HG03520 (cell line): ENCODE results near the gene VWA8.
"Not testable (repeated sequence)": the region's sequence is repeated elsewhere in the genome, so short reads cannot be mapped to it uniquely, and the experiment has no call there.

ENCODE experiments used
- ATAC-seq: cut with Tn5 transposase; IDR thresholded peaks from one replicate; pipeline ENCODE4 v1.9.1; 2021; ENCODE audit warnings: mild to moderate bottlenecking, moderate library complexity; ENCODE audit not compliant: unreplicated experiment

Gene VWA8

DNA sequence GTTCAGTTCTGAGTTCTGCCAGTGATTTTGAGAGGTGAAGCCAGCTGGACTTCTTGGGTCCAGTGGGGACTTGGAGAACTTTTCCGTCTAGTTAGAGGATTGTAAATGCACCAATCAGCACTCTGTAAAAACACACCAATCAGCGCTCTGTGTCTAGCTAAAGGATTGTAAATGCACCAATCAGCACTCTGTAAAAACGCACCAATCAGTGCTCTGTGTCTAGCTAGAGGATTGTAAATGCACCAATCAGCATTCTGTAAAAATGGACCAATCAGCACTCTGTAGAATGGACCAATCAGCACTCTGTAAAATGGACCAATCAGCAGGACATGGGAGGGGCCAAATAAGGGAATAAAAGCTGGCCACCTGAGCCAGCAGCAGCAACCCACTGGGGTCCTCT is 418.1 kb downstream of the VWA8 start:
- ATAC-seq: not testable (repeated sequence)

DNA sequence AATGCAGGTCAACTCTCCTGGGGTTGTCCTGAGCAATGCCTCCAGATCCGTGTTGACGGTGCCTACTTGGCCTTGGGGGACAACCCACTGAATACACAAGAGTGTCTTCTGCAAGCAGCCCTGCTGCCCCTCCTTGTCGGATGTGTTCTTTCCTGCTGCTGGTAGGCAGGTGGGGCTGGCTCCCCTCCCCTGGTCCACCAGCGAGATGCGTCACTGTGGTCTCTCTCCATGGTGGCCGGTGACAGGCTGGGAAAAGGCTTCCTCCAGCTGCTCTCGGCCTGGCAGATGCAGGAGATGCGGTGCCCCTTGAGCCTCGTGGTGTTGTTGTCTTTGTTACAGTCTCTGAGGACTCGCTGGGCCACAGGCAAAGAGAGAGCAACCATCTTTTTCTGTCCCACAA is 418.6 kb downstream of the VWA8 start:
- no peak for ATAC-seq

DNA sequence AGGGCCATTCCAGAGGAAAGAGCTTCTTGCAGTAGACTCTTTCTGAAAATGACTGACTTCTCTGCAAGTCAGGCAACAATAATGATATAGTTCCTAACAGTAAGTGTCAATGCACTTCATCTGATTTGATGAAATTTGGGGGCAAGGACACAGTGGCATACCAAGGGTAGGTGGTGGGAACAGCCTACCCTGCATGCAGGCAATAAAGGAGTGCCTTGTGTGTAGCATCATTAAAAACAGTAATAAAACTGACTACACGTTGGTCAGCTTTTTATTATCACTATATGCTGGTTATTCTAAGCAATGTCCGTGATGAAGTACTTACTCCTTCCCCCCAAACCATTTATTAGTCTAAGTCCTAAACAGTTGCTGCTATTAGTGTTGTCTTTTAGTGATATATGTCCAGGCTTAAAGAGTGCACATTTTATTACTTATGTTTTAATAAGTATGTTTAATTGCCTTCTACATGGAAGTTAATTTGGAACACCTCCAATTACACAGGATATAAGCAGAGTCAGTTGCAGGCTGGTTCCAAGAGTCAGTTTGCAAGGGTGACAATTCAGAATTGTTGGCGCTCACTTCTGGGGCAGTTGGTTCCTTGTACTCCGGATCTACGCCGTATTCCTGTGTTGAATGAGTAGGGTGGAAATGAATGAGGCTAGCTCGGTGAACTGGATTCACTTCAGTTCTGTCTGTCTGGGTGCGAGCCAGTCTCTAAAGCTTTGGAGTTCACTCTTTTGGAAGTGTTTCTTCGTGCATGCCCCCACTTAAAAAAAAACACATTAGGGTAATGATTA is 419.6 kb downstream of the VWA8 start:
- no peak for ATAC-seq

DNA sequence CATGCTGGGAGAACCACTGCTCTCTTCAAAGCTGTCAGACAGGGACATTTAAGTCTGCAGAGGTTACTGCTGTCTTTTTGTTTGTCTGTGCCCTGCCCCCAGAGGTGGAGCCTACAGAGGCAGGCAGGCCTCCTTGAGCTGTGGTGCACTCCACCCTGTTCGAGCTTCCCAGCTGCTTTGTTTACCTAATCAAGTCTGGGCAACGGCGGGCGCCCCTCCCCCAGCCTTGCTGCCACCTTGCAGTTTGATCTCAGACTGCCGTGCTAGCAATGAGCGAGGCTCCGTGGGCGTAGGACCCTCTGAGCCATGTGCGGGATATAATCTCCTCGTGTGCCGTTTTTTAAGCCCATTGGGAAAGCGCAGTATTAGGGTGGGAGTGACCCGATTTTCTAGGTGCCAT is 420.7 kb downstream of the VWA8 start:
- not testable (repeated sequence) for ATAC-seq

DNA sequence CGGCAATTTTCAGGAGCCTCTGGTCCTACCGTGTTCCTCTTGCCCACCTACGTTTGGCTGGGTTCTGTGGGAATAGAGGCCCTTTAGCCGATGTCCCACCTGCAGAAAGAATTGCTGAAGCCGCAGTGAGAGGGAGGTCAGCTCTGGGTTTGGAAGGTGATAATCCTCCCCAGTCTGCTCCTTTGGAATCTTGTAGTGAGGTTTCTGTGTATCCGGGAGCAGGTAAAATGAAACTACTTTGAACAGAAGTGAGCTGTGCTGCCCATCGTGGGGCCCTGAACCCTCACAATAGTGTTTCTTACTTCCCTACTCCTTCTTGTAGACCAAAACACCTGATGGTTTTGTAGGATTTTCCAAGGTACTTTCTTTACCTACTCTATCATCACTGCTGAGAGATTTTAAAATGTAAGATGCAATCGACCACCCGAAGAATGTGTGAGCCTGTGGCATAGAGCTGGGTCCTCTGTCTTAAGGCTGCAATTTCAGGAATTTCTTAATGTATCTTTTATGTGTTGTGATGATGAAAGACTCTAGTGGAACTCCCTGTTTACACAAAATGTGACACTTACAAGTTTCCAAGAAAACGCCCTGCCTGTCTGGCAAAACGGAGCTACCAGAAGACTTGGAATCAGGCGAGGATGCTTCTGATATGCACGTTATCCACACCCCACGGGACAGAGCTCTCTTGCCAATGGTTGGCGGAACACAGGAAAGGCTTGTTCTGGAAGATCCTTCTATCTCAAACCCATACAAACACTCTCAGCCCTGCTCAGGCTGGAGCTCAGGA is 427.4 kb downstream of the VWA8 start:
- no peak for ATAC-seq

DNA sequence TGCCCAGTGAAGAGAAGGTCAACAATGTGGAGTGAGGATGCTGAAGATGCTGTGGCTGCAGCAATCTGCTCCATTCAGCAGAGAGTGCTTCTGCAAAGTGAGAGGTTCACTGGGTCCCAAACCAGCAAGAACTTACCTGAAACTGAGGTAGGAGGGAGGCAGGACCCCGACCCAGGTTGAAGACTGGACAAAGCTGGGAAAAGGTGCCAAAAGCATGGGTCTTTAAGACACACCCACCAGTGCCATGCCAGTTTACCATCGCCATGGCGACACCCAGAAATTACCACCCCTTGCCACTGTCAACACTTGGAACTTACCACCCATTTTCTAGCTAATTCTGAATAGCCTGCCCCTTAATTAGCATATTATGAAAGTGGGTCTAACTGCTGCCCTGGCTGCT is 432.9 kb downstream of the VWA8 start:
- no peak for ATAC-seq

DNA sequence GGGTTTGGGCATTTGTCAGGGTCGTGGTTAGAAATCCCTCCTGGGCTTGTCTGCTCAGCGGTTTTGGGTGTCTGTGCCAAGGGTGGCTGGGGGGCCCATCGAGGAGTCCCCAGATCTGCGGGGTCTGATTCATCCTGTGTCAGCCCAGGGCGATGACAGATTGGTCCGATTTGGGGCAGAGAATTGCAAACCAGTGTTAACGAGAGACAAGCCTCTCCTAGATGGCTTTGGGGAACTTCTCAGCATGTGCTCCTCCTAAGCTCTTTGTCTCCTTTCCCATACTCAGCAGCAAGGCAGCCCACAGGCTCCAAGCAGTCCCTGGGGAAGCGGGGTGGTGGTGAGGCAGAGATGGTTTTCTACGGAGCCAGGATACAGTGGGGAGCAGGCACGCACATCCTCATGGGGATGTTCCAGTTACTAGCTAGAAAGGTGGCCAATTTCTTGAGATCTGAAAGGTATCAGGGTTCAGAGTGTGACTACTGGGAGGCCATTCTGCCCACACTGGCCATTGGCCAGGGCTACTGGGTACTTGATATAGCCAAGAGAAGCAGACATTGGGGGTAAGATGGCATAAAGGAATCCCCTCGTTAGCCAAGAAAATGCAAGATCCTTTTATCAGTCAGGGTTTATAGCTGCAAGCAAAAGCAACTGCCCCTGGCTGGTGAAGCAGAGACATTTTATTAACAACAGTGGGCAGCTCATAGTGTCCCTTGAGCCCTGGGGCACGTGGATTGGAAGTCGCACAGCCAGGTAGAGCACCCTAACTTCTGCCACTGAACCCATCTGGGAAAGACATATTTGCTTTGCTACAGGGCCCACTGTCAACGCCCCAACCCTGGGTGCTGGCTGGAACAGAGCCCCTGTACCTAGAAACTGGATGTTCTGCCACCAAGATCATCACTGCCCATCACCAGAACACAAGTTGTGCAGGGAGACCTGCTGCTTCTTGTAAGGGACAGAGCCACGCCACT is 440.0 kb downstream of the VWA8 start:
- ATAC-seq: no peak

DNA sequence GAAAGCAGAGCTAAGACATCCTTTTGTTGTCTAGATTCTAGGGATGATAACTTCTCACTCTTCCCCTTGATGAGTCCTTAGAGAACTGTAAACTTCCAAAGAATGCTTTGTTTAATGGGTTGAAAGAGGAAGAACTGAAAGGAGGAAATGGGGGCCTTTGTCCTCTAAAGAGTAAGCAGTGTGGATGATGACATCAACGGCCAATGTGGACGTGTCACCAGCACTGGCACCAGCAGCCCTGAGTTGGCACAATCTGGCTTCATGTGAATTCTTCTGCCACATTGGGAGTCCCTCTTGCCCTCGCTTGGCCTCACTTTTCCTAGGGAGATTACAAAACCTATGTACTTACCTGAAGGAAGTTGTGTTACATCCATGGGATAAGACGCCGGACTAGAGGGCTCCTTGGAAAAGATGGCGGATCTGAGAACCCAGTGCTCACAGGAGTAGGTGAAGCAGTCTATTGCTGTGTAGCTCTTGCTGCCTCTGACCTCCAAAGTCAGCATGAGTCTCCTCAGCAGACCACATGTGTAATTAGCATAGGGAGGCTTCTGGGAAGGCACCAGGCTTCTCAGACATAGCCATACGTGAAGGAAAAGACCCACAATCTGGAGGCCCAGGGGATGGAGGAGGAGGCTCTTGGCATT is 440.8 kb downstream of the VWA8 start:
- no peak for ATAC-seq
